Activated effector memory CD4-positive, alpha-beta T cell treated with anti-CD3 and anti-CD28 coated beads, Interleukin-2, amount 50 U/mL, for 16 hours (primary cell): ENCODE results near the gene CSN1S1.
"Not testable (repeated sequence)": the region's sequence is repeated elsewhere in the genome, so short reads cannot be mapped to it uniquely, and the experiment has no call there.

Source experiments
- DNase-seq: peaks from one replicate; pipeline ENCODE4 v3.0.0-alpha.2; 2020

Gene CSN1S1

GRCh38 chr4:69930768-69931167 lies at the start of gene CSN1S1:
TSS of gene CSN1S1 (plus strand) at chr4:69931068. CDS start at chr4:69932556, 1,488 bp downstream.
- DNase-seq: no peak

DNA sequence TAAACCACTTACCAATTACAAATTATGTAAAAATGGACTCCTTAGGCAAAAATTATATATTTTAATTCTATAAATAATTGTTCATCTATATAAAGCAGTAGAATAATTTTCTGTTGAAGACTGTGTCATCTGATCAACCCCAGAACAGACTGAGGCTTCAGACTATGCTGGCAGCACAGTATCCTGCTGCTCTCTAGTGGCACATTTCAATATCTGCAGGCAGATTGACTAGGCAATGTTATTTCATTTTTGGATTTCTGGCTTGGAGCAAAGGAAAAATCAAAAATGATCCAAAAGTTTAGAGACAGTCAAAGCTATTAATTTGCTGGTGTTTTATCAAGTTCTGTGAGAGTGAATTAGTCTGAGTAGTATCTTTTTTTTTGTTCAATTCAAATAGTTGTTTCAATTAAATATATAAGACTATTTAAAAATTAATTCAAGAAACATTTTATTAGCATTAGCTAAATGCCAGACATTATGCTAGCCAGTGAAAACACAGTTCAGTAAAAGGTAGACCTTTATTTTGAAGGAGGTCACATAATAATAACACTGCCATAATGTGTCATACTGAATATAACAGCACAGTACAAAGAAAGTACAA lies 49.6 kb upstream of the CSN1S1 start:
- DNase-seq: no peak

DNA sequence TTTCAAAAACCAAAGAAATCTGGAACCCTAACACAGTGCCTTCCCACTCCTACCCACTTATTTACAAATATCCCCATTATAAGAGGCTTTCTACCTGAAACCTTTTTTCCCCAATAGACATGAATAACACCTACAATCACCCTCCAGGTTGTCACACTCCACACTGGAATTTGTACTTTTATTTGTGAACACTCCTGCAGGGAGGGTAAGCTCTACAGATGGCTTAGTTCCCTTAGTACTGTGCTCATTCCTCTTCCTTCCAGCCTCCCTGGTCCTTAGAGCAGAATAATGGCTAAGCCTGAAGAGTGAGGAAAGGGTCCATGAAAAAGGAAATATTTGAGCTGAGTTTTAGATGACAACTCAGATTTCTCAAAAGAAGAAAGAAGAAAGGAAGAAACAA lies 48.7 kb upstream of the CSN1S1 start:
- DNase-seq: no peak

- DNase-seq: no peak
Observed at GRCh38 chr4:69888336-69888735, 42.5 kb upstream of the CSN1S1 start.

DNA sequence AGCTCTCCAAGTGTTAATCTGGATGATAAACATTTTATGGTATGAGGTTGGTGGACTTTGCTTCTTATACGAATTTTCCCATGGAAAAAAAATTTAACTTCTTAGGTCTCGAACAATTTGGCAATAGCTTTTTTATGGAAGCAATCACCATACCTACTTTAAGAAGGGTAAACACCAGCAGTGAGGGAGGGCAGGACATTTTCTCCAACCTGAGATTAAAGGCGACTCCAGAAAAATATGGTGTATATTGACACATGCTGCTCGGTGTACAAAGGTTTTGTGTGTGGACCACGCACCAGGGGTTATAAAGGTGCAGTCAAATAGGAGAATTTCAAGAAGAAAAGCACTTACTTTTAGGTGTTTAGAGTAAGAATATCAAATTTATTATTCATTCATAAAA lies 36.7 kb upstream of the CSN1S1 start:
- DNase-seq: no peak

DNA sequence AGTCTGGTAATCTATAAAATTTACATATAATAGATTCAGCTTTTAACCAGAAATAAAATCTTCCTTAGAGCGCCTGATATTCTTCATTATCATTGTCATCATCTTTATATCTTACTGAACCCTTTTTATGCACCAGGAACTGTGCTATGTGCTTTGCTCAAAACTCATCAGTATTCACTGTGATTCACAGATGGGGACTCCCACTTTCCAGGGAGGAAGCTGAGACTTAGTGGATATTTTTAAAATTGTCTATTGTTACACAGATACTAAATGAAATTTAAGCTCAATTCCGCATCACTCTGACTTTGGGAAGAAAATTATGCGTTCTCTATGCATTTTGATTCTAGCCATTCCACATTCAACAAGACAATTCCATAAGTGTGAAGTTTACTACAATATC lies 36.1 kb upstream of the CSN1S1 start:
- DNase-seq: no peak

DNA sequence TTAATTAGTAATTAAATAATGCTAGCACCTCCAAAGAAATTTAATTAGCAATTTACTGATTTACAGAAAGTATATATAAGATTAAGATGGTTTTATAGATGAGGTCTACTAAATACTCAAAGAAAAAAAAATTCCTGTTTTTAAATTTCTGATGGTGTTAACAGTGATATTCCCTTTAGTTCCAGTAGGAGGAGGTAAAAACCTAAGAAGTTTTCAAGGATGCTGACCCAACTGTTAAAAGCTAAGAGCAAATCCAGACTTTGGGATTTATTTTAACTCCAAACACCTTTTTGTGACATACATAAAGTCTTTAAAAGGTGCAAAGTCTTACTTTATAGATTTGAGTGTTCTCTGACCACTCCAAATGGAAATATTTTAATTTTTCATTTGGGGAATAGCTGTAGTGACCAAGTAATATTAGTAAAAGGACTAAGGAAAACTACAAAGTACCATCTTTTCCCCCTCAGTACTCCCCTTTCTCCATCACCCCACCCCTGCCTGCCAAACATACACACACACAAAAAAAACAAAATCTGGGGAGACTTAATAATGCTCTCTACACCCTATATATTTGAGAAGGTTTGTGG lies 34.2 kb upstream of the CSN1S1 start:
- no peak for DNase-seq

DNA sequence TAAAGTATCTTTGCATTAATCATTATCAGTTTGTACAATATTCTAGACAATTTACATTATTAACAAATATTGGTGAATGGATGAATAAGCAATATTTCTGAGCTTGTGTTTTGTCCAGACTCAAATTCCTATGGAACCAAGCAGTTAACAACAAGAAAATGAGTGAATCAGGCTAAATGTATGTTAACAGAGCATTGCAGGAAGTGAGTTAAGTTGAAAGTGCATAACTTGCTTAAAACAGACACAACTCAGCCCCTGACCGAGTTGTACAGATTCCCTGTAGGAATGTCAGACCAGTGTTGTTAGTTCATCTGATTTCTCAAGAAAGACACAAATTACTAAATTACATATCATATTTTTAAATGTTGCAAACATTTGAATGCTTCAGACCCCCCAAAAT lies 23.7 kb upstream of the CSN1S1 start:
- DNase-seq: no peak

GRCh38 chr4:69909195-69909594 lies 21.7 kb upstream of the CSN1S1 start:
- DNase-seq: no peak

DNA sequence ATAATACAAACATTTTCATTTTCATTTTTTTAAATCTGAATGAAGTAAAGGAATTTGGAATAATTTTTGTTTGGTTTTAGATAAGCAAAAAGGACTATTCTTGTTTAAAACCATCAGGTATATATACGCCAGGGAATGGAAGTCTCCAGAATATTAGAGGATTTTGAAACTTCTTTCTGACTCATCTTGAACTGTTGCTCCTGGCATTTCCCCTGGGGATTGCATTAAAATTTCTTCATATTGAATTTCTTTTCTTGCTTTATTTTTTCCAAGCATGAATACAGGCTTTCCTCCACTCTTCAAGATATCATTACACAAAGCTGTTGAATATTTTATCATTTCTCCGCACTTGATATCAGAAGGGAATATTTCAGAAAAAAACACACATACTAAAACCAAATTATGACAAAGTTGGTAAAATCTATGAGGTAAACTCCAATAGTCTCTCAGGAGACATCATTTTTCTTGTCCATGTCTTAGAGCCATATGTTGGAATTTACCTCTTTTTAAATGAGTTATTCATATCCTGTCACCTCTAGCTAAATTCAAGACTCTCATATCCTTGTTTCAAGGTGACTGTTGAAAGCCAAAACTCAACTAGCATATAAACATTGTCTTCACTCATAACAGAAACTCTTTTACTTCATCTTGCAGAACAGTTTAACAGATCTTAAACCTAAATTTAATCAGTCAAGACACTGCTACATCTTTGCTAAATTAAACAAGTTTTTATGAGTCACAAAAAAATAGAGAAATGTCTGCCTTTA lies 20.7 kb upstream of the CSN1S1 start:
- DNase-seq: no peak

DNA sequence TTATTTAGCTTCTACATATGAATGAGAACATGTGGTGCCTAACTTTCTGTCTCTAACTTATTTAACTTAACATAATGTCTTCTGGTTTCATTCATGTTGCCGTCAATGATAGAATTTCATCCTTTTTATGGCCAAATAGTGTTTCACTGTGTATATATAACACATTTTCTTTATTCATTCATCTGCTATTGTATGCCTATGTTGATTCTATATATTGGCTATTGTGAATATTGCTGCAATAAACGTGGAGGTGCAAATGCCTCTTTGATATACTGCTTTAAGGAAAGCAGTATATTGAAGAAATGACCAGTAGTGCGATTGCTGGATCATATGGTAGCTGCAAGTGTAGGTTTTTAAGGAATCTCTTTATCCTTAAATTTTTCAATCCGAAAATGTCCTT lies 10.0 kb upstream of the CSN1S1 start:
- no peak for DNase-seq

GRCh38 chr4:69923782-69924410 lies 7.0 kb upstream of the CSN1S1 start:
- DNase-seq: not testable (repeated sequence)

- no peak for DNase-seq
Observed at GRCh38 chr4:69934150-69934549, 3.3 kb downstream of the CSN1S1 start.

GRCh38 chr4:69936566-69936965 lies 5.7 kb downstream of the CSN1S1 start:
- no peak for DNase-seq

DNA sequence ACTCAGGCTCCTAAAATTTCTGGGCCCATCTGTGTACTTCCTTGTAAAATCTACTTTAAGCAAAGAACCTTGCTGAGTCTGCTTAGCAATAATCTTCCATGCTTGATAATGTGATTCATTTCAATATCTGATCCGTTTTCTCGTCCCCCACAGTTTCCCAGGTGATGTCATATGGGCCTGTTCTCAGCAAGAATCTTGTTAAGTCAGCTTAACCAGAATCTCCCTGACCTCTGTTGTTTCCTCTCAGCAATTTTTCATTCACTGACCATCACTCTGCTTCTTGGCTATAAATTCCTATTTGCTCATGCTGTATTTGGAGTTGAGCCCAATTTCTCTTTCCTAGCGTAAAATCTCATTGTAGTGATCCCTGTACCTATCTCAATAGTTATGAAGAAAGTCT lies 20.7 kb downstream of the CSN1S1 start:
- no peak for DNase-seq

- DNase-seq: no peak
Observed at GRCh38 chr4:69957209-69957608, 26.3 kb downstream of the CSN1S1 start.

GRCh38 chr4:69965628-69966027 lies 34.8 kb downstream of the CSN1S1 start, which contains the start of gene CSN2:
TSS of gene CSN2 (minus strand) at chr4:69965728. CDS start at chr4:69960995, 4,733 bp downstream.
- no peak for DNase-seq

DNA sequence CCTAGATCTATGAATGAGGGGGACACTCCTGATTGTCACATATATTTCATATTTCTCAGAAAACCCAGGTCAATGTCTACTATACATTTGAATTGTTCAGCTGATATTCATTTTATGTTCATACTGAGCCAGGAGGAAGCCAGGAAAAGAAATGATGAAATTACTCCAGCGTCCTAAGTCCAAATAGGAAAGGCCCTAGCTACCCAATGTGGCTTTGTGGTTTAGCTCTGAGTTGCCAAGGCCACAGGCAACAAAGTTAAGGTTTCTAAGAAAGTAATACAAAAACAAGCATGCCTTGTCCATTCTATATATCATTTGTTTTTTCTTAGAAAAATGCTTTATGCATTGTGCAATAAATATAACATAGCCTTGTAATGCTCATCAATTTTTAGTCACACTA lies 39.2 kb downstream of the CSN1S1 start:
- no peak for DNase-seq

DNA sequence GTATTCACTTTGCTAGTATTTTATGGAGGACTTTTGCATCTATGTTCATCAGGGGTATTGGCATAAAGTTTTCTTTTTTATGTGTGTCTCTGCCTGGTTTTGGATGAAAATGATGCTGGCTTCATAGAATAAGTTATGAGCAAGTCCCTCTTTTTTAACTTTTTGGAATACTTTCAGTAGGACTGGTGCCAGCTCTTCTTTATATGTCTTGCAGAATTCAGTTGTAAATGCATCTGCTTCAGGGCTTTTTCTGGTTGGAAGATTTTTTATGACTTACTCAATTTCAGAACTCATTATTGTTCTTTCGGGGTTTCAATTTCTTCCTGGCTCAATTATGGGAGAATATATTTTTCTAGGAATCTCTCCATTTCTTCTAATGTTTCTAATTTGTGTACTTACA lies 43.8 kb downstream of the CSN1S1 start:
- no peak for DNase-seq

DNA sequence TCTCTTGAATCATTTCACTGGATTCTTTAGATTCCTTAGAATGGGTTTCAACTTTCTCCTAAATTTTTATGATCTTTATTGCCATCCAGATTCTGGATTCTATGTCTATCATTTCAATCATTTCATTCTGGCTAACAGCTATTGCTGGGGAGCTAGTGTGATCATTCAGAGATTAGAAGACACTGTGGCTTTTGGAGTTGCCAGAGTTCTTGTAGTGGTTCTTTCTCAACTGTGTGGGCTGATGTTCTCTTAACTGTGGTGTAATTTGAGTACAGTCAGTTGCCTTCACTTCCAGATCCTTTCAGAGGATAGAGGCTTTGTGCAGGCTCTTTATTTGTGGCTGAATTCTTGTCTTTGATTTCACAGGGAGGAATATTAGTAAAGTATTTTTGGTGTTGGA lies 46.7 kb downstream of the CSN1S1 start:
- no peak for DNase-seq

DNA sequence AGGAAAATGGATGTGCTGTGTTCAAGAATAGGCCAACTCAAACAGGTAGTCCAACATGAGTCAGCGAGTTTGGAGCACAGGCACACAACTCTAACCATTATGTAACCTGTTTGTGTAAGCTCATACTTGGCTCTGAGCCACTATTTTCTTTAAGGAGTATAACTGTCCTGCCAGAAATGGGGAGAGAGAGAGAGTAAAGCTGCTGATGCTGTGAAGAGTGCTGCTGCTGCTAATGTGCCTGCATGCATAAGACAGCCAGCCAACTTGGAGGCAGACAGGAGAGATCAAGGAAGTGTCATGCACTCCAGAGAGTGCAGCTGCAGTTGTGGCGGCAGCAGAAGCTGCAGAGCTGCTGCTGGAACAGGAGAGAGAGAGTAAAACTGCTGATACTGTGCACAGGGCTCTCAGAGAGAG lies 53.2 kb downstream of the CSN1S1 start:
- DNase-seq: no peak

DNA sequence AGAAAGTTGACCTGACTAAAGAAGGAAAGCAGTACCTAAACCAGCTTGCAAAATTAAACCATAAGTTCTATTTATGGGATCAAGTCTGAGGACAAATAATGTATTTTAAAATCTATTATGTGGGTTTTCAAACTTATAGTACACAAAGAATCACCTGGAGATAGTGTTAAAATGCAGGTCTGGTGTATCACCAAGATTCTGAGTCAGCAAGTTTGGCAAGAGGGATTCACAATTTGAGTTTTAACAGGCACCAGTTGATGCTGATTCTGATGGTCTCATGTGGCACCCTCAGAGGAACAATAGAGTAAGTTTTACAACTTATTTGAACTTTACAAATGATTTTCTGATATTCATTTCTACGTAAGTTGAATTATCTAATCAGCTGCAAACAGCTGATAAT lies 55.8 kb downstream of the CSN1S1 start:
- no peak for DNase-seq

DNA sequence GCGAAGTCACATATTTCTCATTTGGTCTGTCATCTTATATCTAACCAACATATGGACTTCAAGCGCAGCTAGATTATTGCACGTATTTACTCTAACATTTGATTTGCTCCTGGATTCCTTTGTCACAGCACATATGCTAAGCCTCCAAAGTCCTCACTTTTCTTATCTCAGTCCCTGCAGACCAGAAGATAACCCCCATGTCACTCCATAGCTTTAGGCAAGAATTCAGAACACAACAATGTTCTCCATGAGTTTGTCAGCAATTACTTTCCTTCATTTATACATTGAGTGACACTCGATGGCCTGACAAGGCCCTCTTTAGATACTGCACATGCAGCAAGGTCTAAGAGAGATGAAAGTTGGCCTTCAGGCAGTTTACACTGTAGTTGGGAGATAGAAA lies 60.1 kb downstream of the CSN1S1 start:
- DNase-seq: no peak

DNA sequence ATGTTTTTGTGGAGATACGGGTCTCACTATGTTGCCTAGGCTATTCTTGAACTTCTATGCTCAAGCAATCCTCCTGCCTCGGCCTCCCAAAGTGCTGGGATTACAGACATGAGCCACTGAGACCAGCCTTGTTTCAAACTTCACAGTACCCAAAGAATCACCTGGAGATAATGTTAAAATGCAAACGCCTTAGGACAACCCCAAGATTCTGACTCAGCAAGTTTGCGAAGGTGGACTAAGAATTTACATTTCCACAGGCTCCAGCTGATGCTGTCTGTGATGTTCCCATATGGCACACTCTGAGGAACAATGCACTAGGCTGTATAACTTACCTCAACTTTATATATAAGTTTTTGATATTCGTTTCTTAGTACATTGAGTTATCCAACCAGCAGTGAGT lies 63.9 kb downstream of the CSN1S1 start:
- DNase-seq: no peak
